A549 (cell line): ENCODE results near the gene ETV3. TPM values are rescaled to one million over a fixed set of nuclear protein-coding genes. Genes with fewer than 3 reads are reported as not detected.
A peak's percentile ranks its signal among the peaks of the same experiment; 100 is the strongest.

ENCODE experiments used
- ATAC-seq, 2 experiments: fragments of 200-7000 bp in 1 of 2; fragments of >200 bp in 1 of 2; cut with Nextera tagmentation in 1 of 2; cut with Tn5 transposase in 1 of 2; 3 replicates each; pipeline versions ENCODE4 v1.8.0 to v1.9.1; 2018 to 2020; ENCODE audit warnings: mild to moderate bottlenecking in 1 of 2, moderate library complexity in 1 of 2
- CTCF ChIA-PET: fragments of 300-600 bp; sonication (Branson Sonifier 250); formaldehyde crosslinking; extraction: SDS; loops from one replicate; lab custom pipeline; 2021; ENCODE audit warnings: antibody characterized with exemption, inconsistent platforms; lab: Yijun Ruan, JAX
- POLR2A ChIA-PET: fragments of 350-600 bp; formaldehyde crosslinking; extraction: SDS; loops from one replicate; lab custom pipeline; 2021; ENCODE audit warnings: antibody characterized with exemption, inconsistent platforms; lab: Yijun Ruan, JAX
- DNase-seq, 2 experiments: peaks; one replicate each; pipeline versions ENCODE4 v3.0.0 to v3.0.0-alpha.2; 2011 to 2016; ENCODE audit warnings: low read depth in 1 of 2, low spot score in 1 of 2
- FAIRE-seq: peaks from 2 replicates; lab custom pipeline; 2011; peaks lifted over from hg19 to GRCh38; lab: Jason Lieb, UNC
- H3K27ac ChIP-seq, 2 experiments: fragments of >200 bp; sonication (Bioruptor Twin); formaldehyde crosslinking; 3 replicates each; pipeline ENCODE4 v1.5.1; 2016 to 2017
- H3K4me1 ChIP-seq: fragments of >200 bp; sonication (Bioruptor Twin); formaldehyde crosslinking; 3 replicates; pipeline ENCODE4 v1.6.1; 2016
- H3K4me2 ChIP-seq: fragments of >200 bp; sonication (Bioruptor Twin); formaldehyde crosslinking; 3 replicates; pipeline ENCODE4 v1.6.1; 2016
- H3K4me3 ChIP-seq: fragments of >200 bp; sonication (Bioruptor Twin); formaldehyde crosslinking; 3 replicates; pipeline ENCODE4 v1.5.1; 2016
- H3K9me3 ChIP-seq: fragments of >200 bp; sonication (Bioruptor Twin); formaldehyde crosslinking; 3 replicates; pipeline ENCODE4 v1.6.1; 2016
- ATOH8 ChIP-seq: fragments of 250-450 bp; sonication (Bioruptor Pico); IDR thresholded peaks from 2 replicates; pipeline ENCODE4 v1.5.0; 2020; ENCODE audit warnings: low read depth, mild to moderate bottlenecking, moderate library complexity
- CBX8 ChIP-seq: fragments of 200-600 bp; sonication (generic); IDR thresholded peaks from 2 replicates; pipeline ENCODE4 v1.6.1; 2016
- CEBPB ChIP-seq, 2 experiments: fragments of >200 bp in 1 of 2; sonication (Bioruptor Twin) in 1 of 2; formaldehyde crosslinking in 1 of 2; IDR thresholded peaks; 2 replicates each; pipeline ENCODE4 v1.6.1; 2012 to 2016
- CHD2 ChIP-seq: fragments of 150-350 bp; IDR thresholded peaks from 2 replicates; pipeline ENCODE4 v1.6.1; 2014; ENCODE audit warnings: low read length; ENCODE audit not compliant: partially characterized antibody
- CHD4 ChIP-seq: fragments of 200-600 bp; sonication (generic); IDR thresholded peaks from 2 replicates; pipeline ENCODE4 v1.6.1; 2016; ENCODE audit warnings: antibody characterized with exemption, mild to moderate bottlenecking, borderline replicate concordance
- CTCF ChIP-seq: fragments of >200 bp; sonication (Bioruptor Twin); formaldehyde crosslinking; IDR thresholded peaks from 3 replicates; pipeline ENCODE4 v1.5.1; 2016
- EHMT2 ChIP-seq: fragments of 200-600 bp; sonication (generic); IDR thresholded peaks from 2 replicates; pipeline ENCODE4 v1.6.1; 2016; ENCODE audit warnings: antibody characterized with exemption, low read depth, mild to moderate bottlenecking, moderate library complexity
- FOSL2 ChIP-seq, 2 experiments: fragments of 450-650 bp in 1 of 2; fragments of >200 bp in 1 of 2; sonication (Bioruptor Twin) in 1 of 2; formaldehyde crosslinking; IDR thresholded peaks; 2 replicates each; pipeline versions ENCODE4 v1.5.0 to v1.6.1; 2016 to 2020; ENCODE audit warnings: mild to moderate bottlenecking in 1 of 2, moderate library complexity in 1 of 2
- HDAC2 ChIP-seq: fragments of 200-600 bp; sonication (generic); IDR thresholded peaks from 2 replicates; pipeline ENCODE4 v1.6.1; 2016
- HEYL ChIP-seq: fragments of 250-450 bp; sonication (Bioruptor Pico); IDR thresholded peaks from 2 replicates; pipeline ENCODE4 v1.8.0; 2021; ENCODE audit warnings: mild to moderate bottlenecking, moderate library complexity
- HMGXB4 ChIP-seq: fragments of 250-450 bp; sonication (Bioruptor Pico); IDR thresholded peaks from 2 replicates; pipeline ENCODE4 v1.5.0; 2021; ENCODE audit warnings: mild to moderate bottlenecking, moderate library complexity, borderline replicate concordance
- HOXB13 ChIP-seq: fragments of 250-450 bp; sonication (Bioruptor Pico); IDR thresholded peaks from 2 replicates; pipeline ENCODE4 v1.5.0; 2020; ENCODE audit warnings: low read depth, mild to moderate bottlenecking, moderate library complexity
- JUNB ChIP-seq: fragments of >200 bp; sonication (Bioruptor Twin); formaldehyde crosslinking; IDR thresholded peaks from 2 replicates; pipeline ENCODE4 v1.6.1; 2016
- MAFK ChIP-seq: fragments of 450-650 bp; IDR thresholded peaks from 2 replicates; pipeline ENCODE4 v1.6.1; 2014; ENCODE audit not compliant: partially characterized antibody
- MAX ChIP-seq: IDR thresholded peaks from 2 replicates; pipeline ENCODE4 v1.6.1; 2012
- NFE2L2 ChIP-seq: fragments of 150-350 bp; conservative IDR thresholded peaks from 2 replicates; pipeline ENCODE4 v1.6.1; 2014; ENCODE audit warnings: low read length
- PBX3 ChIP-seq: IDR thresholded peaks from 2 replicates; pipeline ENCODE4 v1.6.1; 2012
- POLR2AphosphoS2 ChIP-seq: conservative IDR thresholded peaks from 2 replicates; pipeline ENCODE4 v1.6.1; 2012; ENCODE audit warnings: low read length, improper control_type of control experiment, inconsistent platforms
- RARB ChIP-seq: fragments of 250-450 bp; sonication (Bioruptor Pico); IDR thresholded peaks from 2 replicates; pipeline ENCODE4 v1.8.0; 2021; ENCODE audit warnings: mild to moderate bottlenecking, moderate library complexity
- RNF2 ChIP-seq: fragments of 200-600 bp; sonication (generic); IDR thresholded peaks from 2 replicates; pipeline ENCODE4 v1.6.1; 2016; ENCODE audit warnings: low read depth, mild to moderate bottlenecking, antibody characterized with exemption, moderate library complexity, borderline replicate concordance
- USF2 ChIP-seq: fragments of 450-650 bp; IDR thresholded peaks from 2 replicates; pipeline ENCODE4 v1.6.1; 2014; ENCODE audit warnings: antibody characterized with exemption
- ZC3H11A ChIP-seq: fragments of 450-650 bp; IDR thresholded peaks from 2 replicates; pipeline ENCODE4 v1.6.1; 2014; ENCODE audit warnings: antibody characterized with exemption, mild to moderate bottlenecking
- ZFP36 ChIP-seq: fragments of 450-650 bp; IDR thresholded peaks from 2 replicates; pipeline ENCODE4 v1.6.1; 2014; ENCODE audit warnings: borderline replicate concordance; ENCODE audit not compliant: partially characterized antibody
- ZSCAN20 ChIP-seq: fragments of 250-450 bp; sonication (Bioruptor Pico); IDR thresholded peaks from 2 replicates; pipeline ENCODE4 v1.8.0; 2022; ENCODE audit warnings: mild to moderate bottlenecking, moderate library complexity
- WGBS: methylation state at CpG from one replicate; pipeline ENCODE4 v1.1.6; 2017; ENCODE audit errors: missing lambda C conversion rate; 5-methylcytosine and 5-hydroxymethylcytosine counted together
- polyA plus RNA-seq, 4 experiments: library from polyadenylated mRNA; depleted of rRNA in 3 of 4; stranded (reverse); fragments of >200 nt; fragmentation: RNase III in 1 of 4; extraction: RNeasy Plus Mini Kit Qiagen cat#74134 plus additional on column Dnase treatment in 1 of 4; gene quantifications; 2 replicates in 3 of 4; 3 replicates in 1 of 4; pipeline ENCODE4 v1.2.3, GENCODE V29; 2011 to 2017

The ETV3 gene
- polyA plus RNA-seq, 2 of the 4 experiments (the other 2 are of a cell fraction) = 11.1 to 14.5 TPM

- no peak overlapping the region for H3K4me2 ChIP-seq
- ChIA-PET CTCF (interaction anchor here (1.3 to 9.8 kb wide), 4 partner anchors 12 to 109 kb away, joined by 3 to 79 read pairs (median 7); no protein-coding TSS in a partner anchor), POLR2A (no interaction called here)
- no peak overlapping the region for H3K4me3 ChIP-seq
- no peak overlapping the region for H3K27ac ChIP-seq
- H3K4me1 ChIP-seq = no peaks in the 10 kb centered on the region
- DNase-seq (no peak), FAIRE-seq (no peak), ATAC-seq (no peak)
- no peak for TF ChIP-seq HOXB13 (CRISPR knock-in tag)
- TF ChIP-seq CBX8 = no peak
- no peak for TF ChIP-seq NFE2L2
- TF ChIP-seq HEYL (CRISPR knock-in tag) = no peak
- no peak for TF ChIP-seq MAX
- no peak for TF ChIP-seq RNF2
- TF ChIP-seq ZSCAN20 = no peak
- TF ChIP-seq FOSL2 (IDR thresholded peaks at IDR 0.05) = no peak
- no peak for TF ChIP-seq FOSL2 (CRISPR knock-in tag; IDR thresholded peaks at IDR 0.05)
- no peak for TF ChIP-seq CTCF
- TF ChIP-seq HDAC2 = no peak
- no peak for TF ChIP-seq MAFK
- TF ChIP-seq CEBPB (IDR thresholded peaks at IDR 0.05) = no peak
- no peak for TF ChIP-seq PBX3
- no peaks in the 10 kb centered on the region for H3K9me3 ChIP-seq
- 41% methylated on average over 3 of the region's 3 CpGs for WGBS
Observed at GRCh38 chr1:157113631-157114030, 24.6 kb downstream of the ETV3 start.

- no peak for FAIRE-seq
- CTCF ChIA-PET = interaction anchor here (1.3 to 9.8 kb wide), 3 partner anchors 12 to 43 kb away, joined by 4 to 79 read pairs (median 10); no protein-coding TSS in a partner anchor
- POLR2A ChIA-PET = no interaction called here
- Histone ChIP-seq H3K4me2 (no peak overlapping the region), H3K4me1 (no peaks in the 10 kb centered on the region), H3K27ac (no peak overlapping the region), H3K4me3 (no peak overlapping the region), H3K9me3 (no peaks in the 10 kb centered on the region)
- TF ChIP-seq RARB (CRISPR knock-in tag) (no peak), ZFP36 (no peak), JUNB (no peak), CHD4 (no peak), HMGXB4 (CRISPR knock-in tag) (no peak), CEBPB (IDR thresholded peaks at IDR 0.05) (no peak), ATOH8 (no peak), RNF2 (no peak), ZC3H11A (no peak), EHMT2 (no peak), USF2 (no peak), CHD2 (no peak), POLR2AphosphoS2 (no peak)
- DNase-seq = no peak
- peak in 1 of 2 experiments; percentile 22; a peak in 3 of 6 replicates for ATAC-seq
- 58% methylated on average over 7 of the region's 7 CpGs for WGBS
Observed at GRCh38 chr1:157113106-157113505, 25.1 kb downstream of the ETV3 start.
